HG03432 (cell line): ENCODE data around the gene AMIGO3.
A peak's percentile ranks its signal among the peaks of the same experiment; 100 is the strongest.
"Not testable (repeated sequence)": the region's sequence is repeated elsewhere in the genome, so short reads cannot be mapped to it uniquely, and the experiment has no call there.

Experiments used
- ATAC-seq: cut with Tn5 transposase; IDR thresholded peaks from one replicate; pipeline ENCODE4 v1.9.1; 2021; ENCODE audit warnings: mild to moderate bottlenecking, moderate library complexity; ENCODE audit not compliant: unreplicated experiment

AMIGO3 gene

GRCh38 chr3:49712631-49713317, 6.7 kb downstream of the AMIGO3 start:
- ATAC-seq: no peak

- ATAC-seq: no peak
Observed at GRCh38 chr3:49712166-49712565, 7.3 kb downstream of the AMIGO3 start.

GRCh38 chr3:49711489-49711888, 8.0 kb downstream of the AMIGO3 start:
- no peak for ATAC-seq

- no peak for ATAC-seq
Observed at GRCh38 chr3:49709852-49710251, 9.6 kb downstream of the AMIGO3 start.

GRCh38 chr3:49707113-49707480, 12.4 kb downstream of the AMIGO3 start:
- no peak for ATAC-seq

- no peak for ATAC-seq
Observed at GRCh38 chr3:49706456-49707112, 12.9 kb downstream of the AMIGO3 start.

GRCh38 chr3:49705390-49705960, 14.0 kb downstream of the AMIGO3 start:
- ATAC-seq: no peak

- ATAC-seq: no peak
Observed at GRCh38 chr3:49704629-49705028, 14.9 kb downstream of the AMIGO3 start.

GRCh38 chr3:49703956-49704355, 15.5 kb downstream of the AMIGO3 start:
- no peak for ATAC-seq

- peak; percentile 62 for ATAC-seq
Observed at GRCh38 chr3:49703443-49703927, 16.0 kb downstream of the AMIGO3 start.

- ATAC-seq: no peak
Observed at GRCh38 chr3:49702672-49703071, 16.8 kb downstream of the AMIGO3 start.

- no peak for ATAC-seq
Observed at GRCh38 chr3:49701388-49702077, 18.0 kb downstream of the AMIGO3 start.

GRCh38 chr3:49700453-49701128, 18.9 kb downstream of the AMIGO3 start:
- ATAC-seq: no peak

- ATAC-seq: no peak
Observed at GRCh38 chr3:49700014-49700413, 19.5 kb downstream of the AMIGO3 start.

GRCh38 chr3:49699281-49699979, 20.1 kb downstream of the AMIGO3 start:
- no peak for ATAC-seq

GRCh38 chr3:49695350-49696015, 24.0 kb downstream of the AMIGO3 start:
- not testable (repeated sequence) for ATAC-seq

GRCh38 chr3:49694409-49695070, 24.9 kb downstream of the AMIGO3 start:
- ATAC-seq: not testable (repeated sequence)

- ATAC-seq: not testable (repeated sequence)
Observed at GRCh38 chr3:49691481-49691880, 28.0 kb downstream of the AMIGO3 start.

GRCh38 chr3:49690856-49691255, 28.6 kb downstream of the AMIGO3 start:
- ATAC-seq: not testable (repeated sequence)
